Activated effector memory CD4-positive, alpha-beta T cell treated with Interleukin-2 at 50 U/mL for 16 hours (primary cell): ENCODE results near the gene NUP205.
"Not testable (repeated sequence)": the region's sequence is repeated elsewhere in the genome, so short reads cannot be mapped to it uniquely, and the experiment has no call there.

Experiments
- DNase-seq: peaks from one replicate; pipeline ENCODE4 v3.0.0-alpha.2; 2020

The NUP205 gene

GRCh38 chr7:135620980-135621850 is 63.5 kb downstream of the NUP205 start:
- DNase-seq = no peak

- no peak for DNase-seq
Measured at GRCh38 chr7:135634191-135634878, 76.6 kb downstream of the NUP205 start.

- DNase-seq = not testable (repeated sequence)
Measured at GRCh38 chr7:135639690-135640089, 82.0 kb downstream of the NUP205 start.

- DNase-seq = no peak
Measured at GRCh38 chr7:135644154-135644553, 86.4 kb downstream of the NUP205 start.

GRCh38 chr7:135644729-135645128 is 87.0 kb downstream of the NUP205 start:
- DNase-seq = no peak

GRCh38 chr7:135645296-135645904 is 87.7 kb downstream of the NUP205 start:
- no peak for DNase-seq

- no peak for DNase-seq
Measured at GRCh38 chr7:135647755-135648154, 90.0 kb downstream of the NUP205 start.

- DNase-seq = no peak
Measured at GRCh38 chr7:135648235-135648634, 90.5 kb downstream of the NUP205 start.

- DNase-seq = no peak
Measured at GRCh38 chr7:135650831-135651573, 93.3 kb downstream of the NUP205 start.

- DNase-seq = no peak
Measured at GRCh38 chr7:135653340-135654080, 95.8 kb downstream of the NUP205 start.

GRCh38 chr7:135658564-135658963 is 100.8 kb downstream of the NUP205 start:
- no peak for DNase-seq

GRCh38 chr7:135659159-135659846 is 101.6 kb downstream of the NUP205 start:
- no peak for DNase-seq

- DNase-seq = no peak
Measured at GRCh38 chr7:135661311-135662122, 103.8 kb downstream of the NUP205 start.

GRCh38 chr7:135662123-135662372 is 104.3 kb downstream of the NUP205 start:
- DNase-seq = no peak

GRCh38 chr7:135662373-135663114 is 104.8 kb downstream of the NUP205 start, which contains the start of gene STMP1:
Gene STMP1, plus strand, starts transcription at chr7:135662514.
- peak; percentile 93 for DNase-seq

- DNase-seq = no peak
Measured at GRCh38 chr7:135664046-135664589, 106.4 kb downstream of the NUP205 start.

GRCh38 chr7:135665042-135665441 is 107.3 kb downstream of the NUP205 start:
- no peak for DNase-seq

GRCh38 chr7:135666156-135666555 is 108.4 kb downstream of the NUP205 start:
- DNase-seq = no peak

- no peak for DNase-seq
Measured at GRCh38 chr7:135666846-135667245, 109.1 kb downstream of the NUP205 start.

GRCh38 chr7:135667626-135668025 is 109.9 kb downstream of the NUP205 start:
- DNase-seq = not testable (repeated sequence)
